Endothelial cell of umbilical vein (primary cell): ENCODE measurements around the gene LAPTM4A. TPM values are rescaled to one million over a fixed set of nuclear protein-coding genes. Genes with fewer than 3 reads are reported as not detected.

ENCODE experiments used
- BruUV-seq: library from RNA; stranded (reverse); fragments of 400-500 nt; replicated peaks from 2 replicates; lab custom pipeline; 2021; lab: Mats Ljungman, UMichigan
- CTCF ChIA-PET: fragments of 300-600, 350-600 bp; sonication (Branson Sonifier 250); formaldehyde crosslinking; loops from one replicate; lab custom pipeline; 2021; ENCODE audit warnings: antibody characterized with exemption, inconsistent platforms; lab: Charles Lee
- POLR2A ChIA-PET: fragments of 300-600, 350-600 bp; sonication (Branson Sonifier 250); formaldehyde crosslinking; loops from one replicate; lab custom pipeline; 2021; ENCODE audit warnings: antibody characterized with exemption, inconsistent platforms; lab: Charles Lee
- DNase-seq: peaks from one replicate; pipeline ENCODE4 v3.0.0-alpha.2; 2011; ENCODE audit warnings: low read depth, low spot score
- FAIRE-seq: peaks from 2 replicates; lab custom pipeline; 2011; peaks lifted over from hg19 to GRCh38; lab: Jason Lieb, UNC
- H2AFZ ChIP-seq: 2 replicates; pipeline ENCODE4 v1.6.0; 2012; ENCODE audit warnings: low read depth, low read length, control low read depth, inconsistent platforms
- H3K27ac ChIP-seq: 2 replicates; pipeline ENCODE4 v1.5.1; 2011; ENCODE audit warnings: low read depth, mild to moderate bottlenecking, control low read depth, low read length, moderate library complexity; ENCODE audit not compliant: insufficient read depth
- H3K27me3 ChIP-seq, 2 experiments: 2 replicates each; pipeline versions ENCODE4 v1.6.0 to v1.6.1; 2011; ENCODE audit warnings: low read length in 2 of 2, mixed read lengths in 1 of 2; ENCODE audit not compliant: control insufficient read depth in 2 of 2, insufficient read depth in 2 of 2
- H3K36me3 ChIP-seq, 2 experiments: 2 replicates in 1 of 2; 3 replicates in 1 of 2; pipeline ENCODE4 v1.5.1; 2011; ENCODE audit warnings: low read length in 2 of 2, mild to moderate bottlenecking in 1 of 2, moderate library complexity in 1 of 2; ENCODE audit not compliant: control insufficient read depth in 2 of 2, insufficient read depth in 2 of 2; ENCODE audit errors: extremely low read depth in 1 of 2
- H3K4me1 ChIP-seq: 3 replicates; pipeline ENCODE4 v1.5.1; 2011; ENCODE audit warnings: mild to moderate bottlenecking, low read length; ENCODE audit not compliant: control insufficient read depth, insufficient read depth; ENCODE audit errors: extremely low read depth
- H3K4me2 ChIP-seq: 2 replicates; pipeline ENCODE4 v1.6.1; 2011; ENCODE audit warnings: low read length, control low read depth, mixed read lengths; ENCODE audit not compliant: insufficient read depth
- H3K4me3 ChIP-seq, 3 experiments: fragments of 200-600 bp in 1 of 3; sonication (generic), shearing (Covaris generic) in 1 of 3; replicated peaks in 1 of 3; 2 replicates each; pipeline ENCODE4 v1.5.1; 2011 to 2016; ENCODE audit warnings: control low read depth in 3 of 3, low read length in 3 of 3, mild to moderate bottlenecking in 2 of 3, inconsistent platforms in 1 of 3, low read depth in 1 of 3, moderate library complexity in 1 of 3; ENCODE audit not compliant: insufficient read depth in 1 of 3
- H3K79me2 ChIP-seq: 2 replicates; pipeline ENCODE4 v1.6.0; 2012; ENCODE audit warnings: low read length, inconsistent platforms; ENCODE audit not compliant: control insufficient read depth, insufficient read depth
- H3K9ac ChIP-seq: replicated peaks from 2 replicates; pipeline ENCODE3; 2011; ENCODE audit warnings: low read length, control low read depth; ENCODE audit not compliant: insufficient read depth; ENCODE audit errors: extremely low read depth
- H3K9me1 ChIP-seq: replicated peaks from 3 replicates; pipeline ENCODE4 v1.6.0; 2011; ENCODE audit warnings: mild to moderate bottlenecking, low read length; ENCODE audit not compliant: control insufficient read depth, insufficient read depth; ENCODE audit errors: extremely low read depth
- H3K9me3 ChIP-seq: replicated peaks from 2 replicates; pipeline ENCODE4 v1.5.1; 2012; ENCODE audit warnings: low read length, inconsistent platforms; ENCODE audit not compliant: control insufficient read depth, insufficient read depth
- H4K20me1 ChIP-seq: replicated peaks from 2 replicates; pipeline ENCODE3; 2011; ENCODE audit warnings: mild to moderate bottlenecking, low read length; ENCODE audit not compliant: control insufficient read depth, insufficient read depth; ENCODE audit errors: extremely low read depth
- EZH2 ChIP-seq: IDR thresholded peaks from 2 replicates; pipeline ENCODE4 v1.6.1; 2012; ENCODE audit warnings: borderline replicate concordance, low read depth, mild to moderate bottlenecking, moderate library complexity, low read length, inconsistent platforms; ENCODE audit not compliant: severe bottlenecking
- FOS ChIP-seq: IDR thresholded peaks from 2 replicates; pipeline ENCODE4 v1.6.1; 2011; ENCODE audit warnings: mild to moderate bottlenecking, low read length, moderate library complexity, borderline replicate concordance; ENCODE audit not compliant: insufficient read depth
- GATA2 ChIP-seq: IDR thresholded peaks from 2 replicates; pipeline ENCODE4 v1.7.0; 2011; ENCODE audit warnings: low read depth, mild to moderate bottlenecking, moderate library complexity, mixed read lengths, low read length; ENCODE audit not compliant: insufficient read length, insufficient read depth
- POLR2A ChIP-seq: IDR thresholded peaks from 2 replicates; pipeline ENCODE4 v1.6.1; 2012; ENCODE audit warnings: low read depth, mild to moderate bottlenecking, control low read depth, low read length
- POLR2AphosphoS5 ChIP-seq: IDR thresholded peaks from 2 replicates; pipeline ENCODE4 v1.6.1; 2012; ENCODE audit warnings: low read depth, mild to moderate bottlenecking, control low read depth, low read length, moderate library complexity; ENCODE audit not compliant: insufficient read depth
- dilution Hi-C: fragments of 300-500 bp; cut with MboI; formaldehyde crosslinking; loops from one replicate; pipeline ENCODE4 v1.15.0; 2019; ENCODE audit warnings: low sequenced_read_pairs; ENCODE audit not compliant: extremely low pct_ligation_motif_present
- intact Hi-C: fragments of 100-400 bp; cut with micrococcal nuclease; formaldehyde crosslinking; loops from one replicate; pipeline ENCODE4 v1.10.0; 2022
- polyA plus RNA-seq, 4 experiments: library from polyadenylated mRNA; depleted of rRNA in 3 of 4; stranded (reverse) in 3 of 4; unstranded in 1 of 4; fragments of >200 nt; gene quantifications; 2 replicates each; pipeline versions ENCODE4 v1.2.1 to v1.2.3, GENCODE V29; 2011 to 2012; ENCODE audit warnings: missing spikeins in 1 of 4
- total RNA-seq: library from RNA; stranded (reverse); gene quantifications from 2 replicates; pipeline ENCODE4 v1.2.3, GENCODE V29; 2021
- TF ChIP-seq, protein P1 (sequence below), 2 donors: IDR thresholded peaks; 1 replicate in 1 of 2; 2 replicates in 1 of 2; pipeline ENCODE4 v1.5.1; 2011; ENCODE audit warnings: low read length in 2 of 2, mild to moderate bottlenecking in 2 of 2, moderate library complexity in 2 of 2, control low read depth in 1 of 2, inconsistent platforms in 1 of 2, low read depth in 1 of 2; ENCODE audit not compliant: insufficient read depth in 1 of 2; ENCODE audit errors: extremely low read depth in 1 of 2

The LAPTM4A gene
- total and polyA plus RNA-seq, 2 donors (not counting 3 experiments of a cell fraction or from before 2014, with no cell fraction given) = 155 to 427 TPM

DNA sequence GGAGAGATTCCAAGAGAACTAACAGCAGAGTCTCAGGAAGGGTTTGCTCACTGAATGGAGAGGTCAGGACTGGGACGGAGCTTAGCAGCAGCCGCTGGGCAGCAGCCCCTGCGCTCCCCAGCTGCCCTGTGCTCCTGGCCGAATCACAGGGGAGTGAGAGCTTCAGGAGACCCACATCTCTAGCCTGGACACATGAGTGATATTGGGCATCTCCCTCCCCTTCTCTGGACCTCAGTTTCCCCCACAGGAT, 39.5 kb downstream of the LAPTM4A start:
- Histone ChIP-seq H3K27ac (no peak overlapping the region), H3K9ac (peak overlapping the region; percentile 62), H3K4me3 (peak overlapping the region; percentile 24 to 37 (median 30)), H4K20me1 (no peaks in the 10 kb centered on the region), H3K27me3 (peaks cover 0 to 3% of the 10 kb centered on the region in 2 experiments), H2AFZ (peak overlapping the region; percentile 89), H3K4me1 (peaks cover 13% of the 10 kb centered on the region), H3K79me2 (no peaks in the 10 kb centered on the region), H3K4me2 (peak overlapping the region; percentile 54), H3K9me1 (no peaks in the 10 kb centered on the region), H3K9me3 (no peaks in the 10 kb centered on the region), H3K36me3 (no peaks in the 10 kb centered on the region)
- ChIA-PET POLR2A (no interaction called here), CTCF (interaction anchor here (0.9 to 6.6 kb wide), 5 partner anchors 16 to 80 kb away, joined by 3 to 259 read pairs (median 4); partner anchors contain the start of gene WDR35)
- intact Hi-C loops = loop anchor here (2.0 to 5.0 kb wide), 2 partner anchors 31 to 40 kb away; no protein-coding TSS in a partner anchor
- no peak for DNase-seq
- dilution Hi-C loops = no loop called here
- no peak for TF ChIP-seq POLR2AphosphoS5
- no peak for TF ChIP-seq EZH2
- TF ChIP-seq POLR2A = no peak
- TF ChIP-seq FOS = no peak
- TF ChIP-seq, protein P1, sequence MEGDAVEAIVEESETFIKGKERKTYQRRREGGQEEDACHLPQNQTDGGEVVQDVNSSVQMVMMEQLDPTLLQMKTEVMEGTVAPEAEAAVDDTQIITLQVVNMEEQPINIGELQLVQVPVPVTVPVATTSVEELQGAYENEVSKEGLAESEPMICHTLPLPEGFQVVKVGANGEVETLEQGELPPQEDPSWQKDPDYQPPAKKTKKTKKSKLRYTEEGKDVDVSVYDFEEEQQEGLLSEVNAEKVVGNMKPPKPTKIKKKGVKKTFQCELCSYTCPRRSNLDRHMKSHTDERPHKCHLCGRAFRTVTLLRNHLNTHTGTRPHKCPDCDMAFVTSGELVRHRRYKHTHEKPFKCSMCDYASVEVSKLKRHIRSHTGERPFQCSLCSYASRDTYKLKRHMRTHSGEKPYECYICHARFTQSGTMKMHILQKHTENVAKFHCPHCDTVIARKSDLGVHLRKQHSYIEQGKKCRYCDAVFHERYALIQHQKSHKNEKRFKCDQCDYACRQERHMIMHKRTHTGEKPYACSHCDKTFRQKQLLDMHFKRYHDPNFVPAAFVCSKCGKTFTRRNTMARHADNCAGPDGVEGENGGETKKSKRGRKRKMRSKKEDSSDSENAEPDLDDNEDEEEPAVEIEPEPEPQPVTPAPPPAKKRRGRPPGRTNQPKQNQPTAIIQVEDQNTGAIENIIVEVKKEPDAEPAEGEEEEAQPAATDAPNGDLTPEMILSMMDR (IDR thresholded peaks at IDR 0.05; ENCODE audit: extremely low read depth in 1 of 2, insufficient read depth in 1 of 2, low read depth in 1 of 2, low read length in 2 of 2) = no peak
- no peak for TF ChIP-seq GATA2
- FAIRE-seq = peak; percentile 31
- BruUV-seq = no TSS peak
